Mucosa of stomach (tissue), 1 donor: ENCODE results near the gene OLFM4.

ENCODE experiments used
- H3K27me3 ChIP-seq: one replicate; pipeline ENCODE4 v1.7.0; 2013; ENCODE audit warnings: mild to moderate bottlenecking, low read length; ENCODE audit not compliant: control insufficient read depth, insufficient read depth
- H3K36me3 ChIP-seq: one replicate; pipeline ENCODE4 v1.7.0; 2013; ENCODE audit warnings: low read length; ENCODE audit not compliant: control insufficient read depth, insufficient read depth
- H3K4me1 ChIP-seq: one replicate; pipeline ENCODE4 v1.7.0; 2013; ENCODE audit warnings: mild to moderate bottlenecking, low read length; ENCODE audit not compliant: control insufficient read depth, insufficient read depth
- H3K4me3 ChIP-seq: one replicate; pipeline ENCODE4 v1.7.0; 2013; ENCODE audit warnings: low read length
- H3K9ac ChIP-seq: one replicate; pipeline ENCODE4 v1.7.0; 2013; ENCODE audit warnings: mild to moderate bottlenecking, low read length, moderate library complexity
- H3K9me3 ChIP-seq: one replicate; pipeline ENCODE4 v1.7.0; 2013; ENCODE audit warnings: mild to moderate bottlenecking, low read length, moderate library complexity; ENCODE audit not compliant: control insufficient read depth
- donor health status: Pancreatic carcinoma.

The OLFM4 gene

GRCh38 chr13:53050151-53050550, 21.5 kb downstream of the OLFM4 start:
- peaks cover 3% of the 10 kb centered on the region for H3K4me1 ChIP-seq
- no peaks in the 10 kb centered on the region for H3K36me3 ChIP-seq
- no peaks in the 10 kb centered on the region for H3K27me3 ChIP-seq
- no peaks in the 10 kb centered on the region for H3K9me3 ChIP-seq
- H3K9ac ChIP-seq, result no peak overlapping the region
- H3K4me3 ChIP-seq, result no peak overlapping the region

- Histone ChIP-seq H3K4me3 (no peak overlapping the region), H3K9me3 (no peaks in the 10 kb centered on the region), H3K27me3 (no peaks in the 10 kb centered on the region), H3K9ac (no peak overlapping the region), H3K4me1 (no peaks in the 10 kb centered on the region), H3K36me3 (no peaks in the 10 kb centered on the region)
Measured at GRCh38 chr13:53052675-53053074, 24.1 kb downstream of the OLFM4 start.

GRCh38 chr13:53054569-53054968, 26.0 kb downstream of the OLFM4 start:
- no peaks in the 10 kb centered on the region for H3K9me3 ChIP-seq
- H3K36me3 ChIP-seq, result no peaks in the 10 kb centered on the region
- H3K4me3 ChIP-seq, result no peak overlapping the region
- no peaks in the 10 kb centered on the region for H3K27me3 ChIP-seq
- no peak overlapping the region for H3K9ac ChIP-seq
- H3K4me1 ChIP-seq, result no peaks in the 10 kb centered on the region

GRCh38 chr13:53058065-53058679, 29.6 kb downstream of the OLFM4 start:
- Histone ChIP-seq H3K36me3 (no peaks in the 10 kb centered on the region), H3K9me3 (no peaks in the 10 kb centered on the region), H3K4me1 (no peaks in the 10 kb centered on the region), H3K4me3 (no peak overlapping the region), H3K27me3 (no peaks in the 10 kb centered on the region), H3K9ac (no peak overlapping the region)

GRCh38 chr13:53060840-53061490, 32.4 kb downstream of the OLFM4 start:
- Histone ChIP-seq H3K9ac (no peak overlapping the region), H3K4me1 (no peaks in the 10 kb centered on the region), H3K27me3 (no peaks in the 10 kb centered on the region), H3K4me3 (no peak overlapping the region), H3K9me3 (no peaks in the 10 kb centered on the region), H3K36me3 (no peaks in the 10 kb centered on the region)

- H3K4me3 ChIP-seq, result no peak overlapping the region
- no peak overlapping the region for H3K9ac ChIP-seq
- H3K4me1 ChIP-seq, result no peaks in the 10 kb centered on the region
- H3K9me3 ChIP-seq, result no peaks in the 10 kb centered on the region
- H3K36me3 ChIP-seq, result no peaks in the 10 kb centered on the region
- H3K27me3 ChIP-seq, result no peaks in the 10 kb centered on the region
Measured at GRCh38 chr13:53064731-53065130, 36.1 kb downstream of the OLFM4 start.

- H3K9ac ChIP-seq, result no peak overlapping the region
- no peak overlapping the region for H3K4me3 ChIP-seq
- no peaks in the 10 kb centered on the region for H3K27me3 ChIP-seq
- H3K9me3 ChIP-seq, result no peaks in the 10 kb centered on the region
- H3K4me1 ChIP-seq, result no peaks in the 10 kb centered on the region
- no peaks in the 10 kb centered on the region for H3K36me3 ChIP-seq
Measured at GRCh38 chr13:53066411-53066810, 37.8 kb downstream of the OLFM4 start.

- no peaks in the 10 kb centered on the region for H3K36me3 ChIP-seq
- no peaks in the 10 kb centered on the region for H3K27me3 ChIP-seq
- no peak overlapping the region for H3K4me3 ChIP-seq
- no peaks in the 10 kb centered on the region for H3K9me3 ChIP-seq
- no peaks in the 10 kb centered on the region for H3K4me1 ChIP-seq
- no peak overlapping the region for H3K9ac ChIP-seq
Measured at GRCh38 chr13:53068585-53069520, 40.2 kb downstream of the OLFM4 start.

GRCh38 chr13:53069800-53070199, 41.2 kb downstream of the OLFM4 start:
- Histone ChIP-seq H3K9me3 (no peaks in the 10 kb centered on the region), H3K4me3 (no peak overlapping the region), H3K36me3 (no peaks in the 10 kb centered on the region), H3K9ac (no peak overlapping the region), H3K4me1 (no peaks in the 10 kb centered on the region), H3K27me3 (no peaks in the 10 kb centered on the region)

GRCh38 chr13:53073711-53074110, 45.1 kb downstream of the OLFM4 start:
- Histone ChIP-seq H3K9ac (no peak overlapping the region), H3K4me1 (no peaks in the 10 kb centered on the region), H3K36me3 (no peaks in the 10 kb centered on the region), H3K27me3 (no peaks in the 10 kb centered on the region), H3K4me3 (no peak overlapping the region), H3K9me3 (no peaks in the 10 kb centered on the region)

- Histone ChIP-seq H3K4me3 (no peak overlapping the region), H3K9ac (no peak overlapping the region), H3K27me3 (no peaks in the 10 kb centered on the region), H3K36me3 (no peaks in the 10 kb centered on the region), H3K4me1 (no peaks in the 10 kb centered on the region), H3K9me3 (no peaks in the 10 kb centered on the region)
Measured at GRCh38 chr13:53074114-53074513, 45.5 kb downstream of the OLFM4 start.
